ENCODE measurements around the gene C1QTNF9.
"Not testable (repeated sequence)": the region's sequence is repeated elsewhere in the genome, so short reads cannot be mapped to it uniquely, and the experiment has no call there.

C1QTNF9 gene, protein sequence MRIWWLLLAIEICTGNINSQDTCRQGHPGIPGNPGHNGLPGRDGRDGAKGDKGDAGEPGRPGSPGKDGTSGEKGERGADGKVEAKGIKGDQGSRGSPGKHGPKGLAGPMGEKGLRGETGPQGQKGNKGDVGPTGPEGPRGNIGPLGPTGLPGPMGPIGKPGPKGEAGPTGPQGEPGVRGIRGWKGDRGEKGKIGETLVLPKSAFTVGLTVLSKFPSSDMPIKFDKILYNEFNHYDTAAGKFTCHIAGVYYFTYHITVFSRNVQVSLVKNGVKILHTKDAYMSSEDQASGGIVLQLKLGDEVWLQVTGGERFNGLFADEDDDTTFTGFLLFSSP

GRCh38 chr13:24309300-24309699, at the start of gene C1QTNF9:
TSS of gene C1QTNF9 (plus strand) at chr13:24309580. CDS start at chr13:24316004, 6,424 bp downstream.
- DNase-seq (ENCODE audit: low spot score) = not testable (repeated sequence)

- no peak for DNase-seq (ENCODE audit: low spot score)
Measured at GRCh38 chr13:24261566-24261965, 47.8 kb upstream of the C1QTNF9 start.

DNA sequence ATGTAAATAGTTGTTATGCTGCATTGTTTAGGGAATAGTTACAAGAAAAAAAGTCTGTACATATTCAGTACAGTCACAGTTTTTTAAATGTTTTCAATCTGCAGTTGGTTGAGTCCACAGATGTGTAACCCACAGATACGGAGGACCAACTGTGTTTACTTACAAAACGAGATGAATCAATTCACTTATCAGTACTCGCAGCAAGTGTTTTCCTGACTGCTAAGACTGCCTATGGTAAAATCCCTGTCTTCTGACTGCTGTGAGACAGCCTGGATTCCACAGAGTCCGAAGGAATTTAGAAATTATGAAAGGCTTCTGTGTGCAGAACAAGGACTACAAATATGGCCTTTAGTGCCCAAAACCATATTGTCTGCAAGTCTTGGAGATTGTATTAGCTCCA, 45.7 kb upstream of the C1QTNF9 start:
- DNase-seq (ENCODE audit: low spot score) = no peak

DNA sequence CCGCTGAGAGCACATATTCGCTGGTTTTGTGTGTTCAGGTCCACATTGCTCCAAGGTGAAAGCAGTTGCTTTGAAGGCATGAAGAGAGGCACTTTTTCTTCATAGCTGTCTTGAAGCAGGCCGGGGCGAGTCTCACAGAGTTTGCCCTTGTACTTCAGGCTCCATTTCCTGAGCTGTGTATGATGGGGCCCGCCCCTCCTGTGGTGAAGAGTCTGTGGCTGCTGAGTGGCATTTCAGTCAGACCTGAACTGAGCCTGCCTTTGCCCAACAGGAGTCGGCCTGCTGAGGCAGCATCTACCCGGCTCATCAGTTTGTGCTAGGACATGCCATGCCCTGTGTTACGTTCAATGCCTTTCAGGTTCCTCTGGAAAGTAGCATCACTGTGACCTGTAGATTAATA, 44.4 kb upstream of the C1QTNF9 start:
- DNase-seq (ENCODE audit: low spot score) = no peak

GRCh38 chr13:24265453-24265852, 43.9 kb upstream of the C1QTNF9 start:
- no peak for DNase-seq (ENCODE audit: low spot score)

GRCh38 chr13:24267274-24267673, 42.1 kb upstream of the C1QTNF9 start:
- no peak for DNase-seq (ENCODE audit: low spot score)

- no peak for DNase-seq (ENCODE audit: low spot score)
Measured at GRCh38 chr13:24267801-24268200, 41.6 kb upstream of the C1QTNF9 start.

- DNase-seq (ENCODE audit: low spot score) = no peak
Measured at GRCh38 chr13:24269821-24270220, 39.6 kb upstream of the C1QTNF9 start.

DNA sequence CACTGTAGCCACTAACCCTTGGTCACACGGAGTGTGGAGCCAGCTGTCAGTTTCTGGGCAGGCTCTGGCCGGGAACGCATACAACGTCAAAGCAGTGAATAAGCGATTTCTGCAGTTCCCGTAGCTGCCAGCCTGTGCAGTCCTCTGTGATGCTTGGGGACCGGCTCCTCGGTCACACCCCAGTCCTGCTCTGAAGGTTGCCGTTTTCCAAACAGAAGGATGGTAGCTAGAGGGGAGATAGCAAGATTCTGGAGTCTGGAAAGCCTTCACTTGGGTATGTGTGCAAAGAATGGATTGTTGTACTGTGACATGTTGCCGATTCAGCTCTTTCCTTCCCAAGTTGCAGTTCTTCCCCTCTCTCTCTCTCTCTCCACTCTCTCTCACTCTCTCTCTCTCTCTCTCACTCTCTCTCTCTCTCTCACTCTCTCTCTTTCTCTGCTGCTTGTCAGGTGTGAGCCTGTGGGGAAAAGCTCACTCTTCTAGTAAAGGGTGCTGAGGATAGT, 38.7 kb upstream of the C1QTNF9 start:
- DNase-seq (ENCODE audit: low spot score) = peak; percentile 75

DNA sequence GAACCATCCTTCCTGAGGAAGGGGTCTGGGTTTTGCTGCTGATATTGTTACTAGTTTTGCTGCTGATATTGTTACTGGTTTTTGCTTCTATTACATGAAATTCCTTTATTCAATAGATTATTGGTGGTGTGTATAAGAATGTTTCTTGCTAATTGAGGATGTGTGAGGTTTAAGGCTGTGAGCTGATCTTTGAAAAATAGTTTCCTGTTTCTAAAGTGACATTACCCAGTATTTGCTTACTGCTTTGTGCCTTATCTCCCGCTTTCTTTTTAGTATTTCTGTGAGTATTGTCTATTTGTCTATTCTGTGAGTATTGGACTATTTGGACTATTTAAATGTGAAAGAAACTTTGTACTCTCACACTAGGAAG, 38.2 kb upstream of the C1QTNF9 start:
- DNase-seq (ENCODE audit: low spot score) = no peak

- DNase-seq (ENCODE audit: low spot score) = peak; percentile 34
Measured at GRCh38 chr13:24271601-24272451, 37.6 kb upstream of the C1QTNF9 start.

DNA sequence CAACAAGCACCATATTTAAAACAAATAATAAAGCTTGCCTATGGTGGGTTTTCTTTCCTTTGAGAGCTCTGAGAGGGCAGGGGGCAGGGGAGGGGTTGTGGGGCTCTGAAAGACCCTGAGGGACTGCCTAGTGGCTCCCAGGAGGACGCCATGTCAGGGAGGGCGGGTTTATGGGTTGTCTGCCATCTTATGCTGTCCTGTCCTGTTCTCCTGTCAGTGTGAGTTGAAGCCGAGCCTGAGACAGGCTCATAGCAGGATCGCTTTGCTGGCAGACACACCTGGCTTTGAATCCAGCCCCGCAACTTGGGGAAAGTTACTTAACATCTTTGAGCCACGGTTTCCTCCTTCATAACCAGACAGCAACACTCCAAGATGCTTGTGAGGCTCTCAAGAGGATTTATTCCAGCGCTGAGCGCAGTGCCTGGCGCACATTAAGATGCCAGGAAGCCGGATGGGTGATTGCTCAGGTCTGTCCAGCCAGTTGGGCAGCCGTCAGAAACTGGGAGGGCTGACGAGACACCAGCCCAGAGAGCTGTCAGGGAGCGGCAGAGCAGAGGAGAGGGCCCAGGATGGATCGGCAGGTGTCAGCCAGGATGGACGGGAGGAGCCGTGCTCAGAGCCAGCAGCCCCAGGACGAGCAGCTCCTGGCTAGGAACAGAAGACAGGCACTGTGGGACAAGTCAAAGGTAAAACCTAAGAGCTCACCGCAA, 36.8 kb upstream of the C1QTNF9 start:
- DNase-seq (ENCODE audit: low spot score) = no peak

GRCh38 chr13:24273926-24274325, 35.5 kb upstream of the C1QTNF9 start:
- DNase-seq (ENCODE audit: low spot score) = no peak

GRCh38 chr13:24274452-24275021, 34.8 kb upstream of the C1QTNF9 start:
- DNase-seq (ENCODE audit: low spot score) = peak; percentile 38

- DNase-seq (ENCODE audit: low spot score) = no peak
Measured at GRCh38 chr13:24275041-24275440, 34.3 kb upstream of the C1QTNF9 start.

GRCh38 chr13:24276306-24276705, 33.1 kb upstream of the C1QTNF9 start:
- no peak for DNase-seq (ENCODE audit: low spot score)

DNA sequence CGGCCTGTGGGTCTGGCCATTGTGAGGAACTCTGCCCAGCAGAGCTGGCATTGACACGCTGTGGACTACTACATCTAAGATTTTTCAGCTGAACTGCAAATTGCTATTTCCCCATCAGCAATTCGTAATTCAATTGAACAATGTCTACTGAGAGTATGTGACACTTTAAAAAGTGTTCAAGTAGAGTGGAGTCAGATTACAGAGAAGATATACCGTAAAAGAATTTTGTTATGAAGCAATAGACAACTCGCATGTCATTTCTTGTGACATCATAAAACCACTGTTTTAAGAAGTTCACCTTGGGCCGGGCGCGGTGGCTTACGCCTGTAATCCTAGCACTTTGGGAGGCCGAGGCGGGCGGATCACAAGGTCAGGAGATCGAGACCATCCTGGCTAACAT, 32.5 kb upstream of the C1QTNF9 start:
- DNase-seq (ENCODE audit: low spot score) = no peak

DNA sequence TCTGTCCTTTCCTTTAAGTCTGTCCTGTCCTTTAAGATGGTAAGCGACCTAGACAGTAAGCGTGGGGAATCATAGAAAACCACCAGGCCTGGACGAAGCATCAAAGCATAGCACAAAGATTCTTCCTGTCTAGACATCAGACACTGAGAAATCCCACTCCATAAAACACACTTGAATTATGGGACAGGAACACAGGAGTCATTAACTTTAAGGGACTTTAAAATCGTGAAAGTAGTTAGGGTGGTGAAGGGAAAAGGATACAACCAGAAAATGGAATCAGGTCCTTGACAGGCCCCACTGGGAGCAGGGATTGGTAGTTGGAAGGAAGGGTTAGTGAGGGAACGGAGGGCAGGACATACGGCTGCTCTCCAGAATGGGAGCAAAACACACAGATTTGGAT, 31.6 kb upstream of the C1QTNF9 start:
- no peak for DNase-seq (ENCODE audit: low spot score)

GRCh38 chr13:24279327-24280110, 29.9 kb upstream of the C1QTNF9 start:
- no peak for DNase-seq (ENCODE audit: low spot score)

DNA sequence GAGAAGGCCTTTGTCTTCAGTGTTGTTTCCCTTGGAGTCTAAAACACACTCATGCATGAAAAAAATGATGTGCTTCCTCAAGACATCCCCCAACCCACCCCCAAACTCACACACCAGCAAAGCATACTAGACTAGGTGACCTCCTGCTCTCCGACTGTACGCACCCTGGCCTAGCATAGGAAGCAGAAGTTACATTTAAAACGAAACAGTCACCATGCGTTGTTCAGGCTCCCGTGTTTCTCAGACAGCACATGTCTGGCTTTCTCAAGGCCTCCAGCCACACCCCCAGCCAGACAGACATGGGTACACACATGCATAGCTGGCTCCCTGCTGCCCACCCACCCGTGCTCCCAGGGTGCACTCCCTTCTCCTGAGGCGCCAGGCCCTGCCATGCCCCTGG, 28.7 kb upstream of the C1QTNF9 start:
- DNase-seq (ENCODE audit: low spot score) = no peak
